ENCODE data around the gene LAMTOR4. TPM values are rescaled to one million over a fixed set of nuclear protein-coding genes. Genes with fewer than 3 reads are reported as not detected.

Gene LAMTOR4
- total RNA-seq, 4 donors from 2014 or later: 53.3 to 197 (median 115) TPM

GRCh38 chr7:100166317-100166940, 17.7 kb downstream of the LAMTOR4 start:
- H3K9me3 ChIP-seq: no peaks in the 10 kb centered on the region
- H3K36me3 ChIP-seq: no peaks in the 10 kb centered on the region
- DNase-seq: no peak
- TF ChIP-seq POLR2A (IDR thresholded peaks at IDR 0.05) (no peak), CTCF (IDR thresholded peaks at IDR 0.05) (no peak)
- intact Hi-C loops (cut with DNase I; ENCODE audit: low total_unique reads): no loop called here
- H3K27me3 ChIP-seq: no peaks in the 10 kb centered on the region
- peaks cover 0 to 5% of the 10 kb centered on the region in 2 donors for H3K4me1 ChIP-seq
- no peak overlapping the region for H3K4me3 ChIP-seq
- H3K27ac ChIP-seq: no peak overlapping the region

- DNase-seq: no peak
- peaks cover 0 to 5% of the 10 kb centered on the region in 2 donors for H3K4me1 ChIP-seq
- no peaks in the 10 kb centered on the region for H3K9me3 ChIP-seq
- no peaks in the 10 kb centered on the region for H3K27me3 ChIP-seq
- H3K4me3 ChIP-seq: peak overlapping the region; percentile 45 to 46
- H3K27ac ChIP-seq: peak overlapping the region; percentile 70 to 88
- intact Hi-C loops (cut with DNase I; ENCODE audit: low total_unique reads): no loop called here
- no peak for TF ChIP-seq CTCF (IDR thresholded peaks at IDR 0.05)
- TF ChIP-seq POLR2A (IDR thresholded peaks at IDR 0.05): no peak
- H3K36me3 ChIP-seq: no peaks in the 10 kb centered on the region
Measured at GRCh38 chr7:100166970-100167911, 18.5 kb downstream of the LAMTOR4 start.

GRCh38 chr7:100167912-100168323, 19.2 kb downstream of the LAMTOR4 start:
- H3K9me3 ChIP-seq: no peaks in the 10 kb centered on the region
- peak overlapping the region; percentile 70 to 88 for H3K27ac ChIP-seq
- H3K4me1 ChIP-seq: peaks cover 0 to 5% of the 10 kb centered on the region in 2 donors
- DNase-seq: no peak
- peak overlapping the region; percentile 45 to 46 for H3K4me3 ChIP-seq
- TF ChIP-seq CTCF (IDR thresholded peaks at IDR 0.05) (no peak), POLR2A (IDR thresholded peaks at IDR 0.05) (no peak)
- no peaks in the 10 kb centered on the region for H3K27me3 ChIP-seq
- H3K36me3 ChIP-seq: no peaks in the 10 kb centered on the region
- intact Hi-C loops (cut with DNase I; ENCODE audit: low total_unique reads): no loop called here

- Histone ChIP-seq H3K27me3 (no peaks in the 10 kb centered on the region), H3K4me1 (peaks cover 0 to 5% of the 10 kb centered on the region in 2 donors), H3K36me3 (no peaks in the 10 kb centered on the region), H3K4me3 (no peak overlapping the region), H3K9me3 (no peaks in the 10 kb centered on the region), H3K27ac (peak overlapping the region; percentile 70 to 88)
- no peak for TF ChIP-seq CTCF (IDR thresholded peaks at IDR 0.05)
- TF ChIP-seq POLR2A (IDR thresholded peaks at IDR 0.05): no peak
- no peak for DNase-seq
- intact Hi-C loops (cut with DNase I; ENCODE audit: low total_unique reads): no loop called here
Measured at GRCh38 chr7:100169147-100169850, 20.6 kb downstream of the LAMTOR4 start.
